BJ (cell line): ENCODE measurements around the gene FHIP2A. TPM values are rescaled to one million over a fixed set of nuclear protein-coding genes. Genes with fewer than 3 reads are reported as not detected.
"Not testable (repeated sequence)": the region's sequence is repeated elsewhere in the genome, so short reads cannot be mapped to it uniquely, and the experiment has no call there.

ENCODE experiments used
- CTCF ChIA-PET: fragments of 350-600 bp; formaldehyde crosslinking; extraction: SDS; loops from one replicate; lab custom pipeline; 2021; ENCODE audit warnings: antibody characterized with exemption, inconsistent platforms; lab: Yijun Ruan, JAX
- POLR2A ChIA-PET: fragments of 300-600 bp; sonication (Branson Sonifier 250); formaldehyde crosslinking; extraction: SDS; loops from one replicate; lab custom pipeline; 2021; ENCODE audit warnings: antibody characterized with exemption; lab: Charles Lee
- DNase-seq: peaks from one replicate; pipeline ENCODE4 v3.0.0-alpha.2; 2011; ENCODE audit warnings: low read depth
- H3K27me3 ChIP-seq: 2 replicates; pipeline ENCODE4 v1.6.0; 2011; ENCODE audit warnings: low read length; ENCODE audit not compliant: control insufficient read depth, insufficient read depth
- H3K36me3 ChIP-seq: 2 replicates; pipeline ENCODE4 v1.5.1; 2011; ENCODE audit warnings: low read length; ENCODE audit not compliant: control insufficient read depth, insufficient read depth
- H3K4me3 ChIP-seq: 2 replicates; pipeline ENCODE4 v1.5.1; 2011; ENCODE audit warnings: low read depth, mild to moderate bottlenecking, control low read depth, low read length
- CTCF ChIP-seq: IDR thresholded peaks from 2 replicates; pipeline ENCODE4 v1.5.1; 2011; ENCODE audit warnings: low read depth, mild to moderate bottlenecking, control low read depth, inconsistent platforms, low read length, moderate library complexity; ENCODE audit not compliant: insufficient read depth
- polyA plus RNA-seq: library from polyadenylated mRNA; depleted of rRNA; stranded (reverse); fragments of >200 nt; gene quantifications from 2 replicates; pipeline ENCODE4 v1.2.3, GENCODE V29; 2011

Gene FHIP2A
- polyA plus RNA-seq, 1 experiment = 13.4 TPM

DNA sequence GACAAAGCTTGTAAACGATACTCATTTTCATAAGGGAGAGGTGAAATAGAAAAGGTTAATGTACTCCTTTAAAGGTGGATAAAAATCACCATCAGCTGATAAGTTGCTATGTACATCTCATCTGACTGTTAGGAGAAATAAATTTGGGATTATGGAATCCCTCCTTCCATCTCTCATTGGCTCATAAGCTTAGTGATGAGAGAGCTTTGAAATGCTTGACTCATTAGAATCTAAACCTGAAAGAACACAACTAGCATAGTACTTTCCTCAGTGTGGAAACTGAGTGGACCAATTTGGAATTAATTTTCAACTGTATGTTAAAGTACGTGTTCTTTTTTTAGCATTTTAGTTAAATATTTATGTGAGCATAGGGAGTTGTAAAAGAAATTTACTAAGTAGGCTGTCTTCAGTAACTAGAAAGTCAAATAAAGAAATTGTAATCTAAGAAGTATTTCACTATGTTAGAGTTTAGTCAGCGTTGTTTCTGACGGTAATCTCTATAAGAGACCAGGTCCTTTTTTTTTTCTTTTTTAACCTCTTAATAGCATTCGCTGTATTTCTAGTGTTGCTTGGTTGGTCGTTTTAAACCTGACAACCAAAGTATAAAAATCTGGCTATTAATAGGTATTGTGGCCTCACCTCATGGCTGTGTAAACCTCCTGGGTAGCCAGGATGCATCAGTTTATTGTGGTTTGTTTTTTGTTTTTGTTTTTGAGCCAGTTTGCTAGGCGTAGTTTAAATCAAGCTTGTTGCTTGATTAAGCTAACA lies 34.4 kb downstream of the FHIP2A start:
- Histone ChIP-seq H3K27me3 (no peaks in the 10 kb centered on the region), H3K4me3 (no peak overlapping the region), H3K36me3 (peaks cover 5% of the 10 kb centered on the region)
- no peak for TF ChIP-seq CTCF
- ChIA-PET POLR2A (interaction anchor here (0.7 kb wide), 1 partner anchor 141 kb away, joined by 5 read pairs; no protein-coding TSS in a partner anchor), CTCF (interaction anchor here (1.1 kb wide), 3 partner anchors 11 to 24 kb away, joined by 3 to 4 read pairs (median 3); no protein-coding TSS in a partner anchor)
- DNase-seq = no peak

DNA sequence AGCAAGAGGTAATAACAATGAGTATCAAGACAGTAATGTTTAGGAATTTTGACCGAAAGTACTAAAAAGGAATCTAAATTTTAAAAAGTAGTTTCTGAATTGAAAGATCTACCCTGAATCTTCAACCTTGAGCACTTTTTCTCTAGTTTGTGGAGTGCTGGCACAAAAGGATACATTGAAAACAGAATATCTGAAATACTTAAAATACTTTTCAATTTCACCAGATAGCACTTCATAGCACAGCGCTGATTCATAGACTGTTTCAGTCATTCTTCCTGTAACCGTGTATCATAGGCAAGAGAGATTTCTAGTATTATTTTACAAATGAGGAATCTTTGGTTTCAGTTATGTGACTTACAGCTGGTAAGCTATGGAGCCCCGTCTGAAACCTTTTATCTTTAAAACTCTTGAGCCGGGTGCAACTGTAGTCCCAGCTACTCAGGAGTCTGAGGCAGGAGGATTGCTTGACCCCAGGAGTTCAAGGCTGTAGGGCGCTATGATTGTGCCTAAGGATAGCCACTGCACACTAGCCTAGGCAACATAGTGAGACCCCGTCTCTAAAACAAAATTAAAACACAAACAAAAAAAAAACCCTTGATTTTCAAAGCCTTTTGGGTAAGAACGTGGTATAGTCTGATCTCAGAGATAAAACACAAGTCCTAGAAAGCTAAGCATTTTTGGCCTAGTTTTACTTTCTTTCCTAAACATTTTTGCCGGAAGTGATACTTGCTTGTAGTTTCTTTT lies 35.1 kb downstream of the FHIP2A start:
- Histone ChIP-seq H3K4me3 (no peak overlapping the region), H3K27me3 (no peaks in the 10 kb centered on the region), H3K36me3 (peaks cover 5% of the 10 kb centered on the region)
- POLR2A ChIA-PET = no interaction called here
- DNase-seq = peak; percentile 68
- CTCF ChIA-PET = no interaction called here
- no peak for TF ChIP-seq CTCF

GRCh38 chr10:114857288-114857565 lies 35.6 kb downstream of the FHIP2A start:
- H3K4me3 ChIP-seq, H3K36me3 ChIP-seq, DNase-seq, CTCF ChIA-PET, POLR2A ChIA-PET, H3K27me3 ChIP-seq: not testable (repeated sequence)

DNA sequence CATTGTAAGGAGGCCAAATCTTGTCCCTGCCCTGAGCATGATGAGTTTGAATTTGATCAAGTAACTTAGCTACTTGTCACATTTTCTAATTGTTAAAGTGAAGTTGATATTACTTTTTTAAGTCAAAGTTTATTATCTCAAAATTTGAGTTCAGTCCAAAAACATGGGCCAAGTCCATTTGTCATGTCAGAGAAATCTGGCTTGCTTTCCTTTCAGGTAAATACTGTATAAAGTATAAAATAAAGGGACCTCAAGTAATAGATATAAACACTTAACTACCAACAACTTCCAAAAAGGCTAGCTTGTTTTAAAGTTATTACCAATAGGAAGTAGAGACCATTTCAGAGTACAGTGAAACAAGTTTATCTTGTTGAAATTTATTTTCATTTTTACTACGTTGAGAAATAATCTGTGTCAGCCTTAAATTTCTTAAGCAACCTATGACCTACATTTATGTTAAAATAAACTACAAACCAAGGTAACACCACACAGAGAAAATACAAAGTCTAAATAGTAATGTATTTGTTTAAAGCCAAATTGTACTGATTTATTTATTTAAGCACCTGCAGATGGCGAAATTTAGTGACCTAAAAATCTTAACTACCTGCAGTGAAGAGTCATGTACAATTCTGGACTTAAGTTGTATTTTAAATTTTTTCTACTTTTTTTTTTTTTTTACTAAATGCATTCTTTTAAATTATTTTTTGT lies 36.5 kb downstream of the FHIP2A start:
- POLR2A ChIA-PET = no interaction called here
- no peak for TF ChIP-seq CTCF

DNA sequence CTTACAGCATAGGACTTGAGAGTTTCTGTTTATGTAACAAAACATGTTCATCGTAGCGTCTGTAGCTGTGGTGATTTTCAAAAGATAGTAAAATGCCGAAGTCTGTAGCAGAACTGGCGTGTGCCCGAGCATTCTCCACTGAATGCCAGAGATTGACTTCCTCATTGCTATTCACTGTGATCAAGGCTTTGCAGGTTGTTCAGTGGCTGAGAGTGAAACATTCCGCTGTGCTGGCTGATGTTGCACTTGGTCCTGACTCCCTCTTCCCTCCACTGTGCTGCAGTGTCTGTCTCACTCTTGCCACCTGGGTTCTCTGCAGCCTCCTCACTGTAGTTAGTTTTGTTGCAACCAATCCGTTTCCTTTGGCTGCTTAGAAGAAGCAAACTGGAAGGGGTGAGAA lies 37.6 kb downstream of the FHIP2A start:
- no peak for DNase-seq
- no peak overlapping the region for H3K4me3 ChIP-seq
- H3K27me3 ChIP-seq = no peaks in the 10 kb centered on the region
- peaks cover 5% of the 10 kb centered on the region for H3K36me3 ChIP-seq
- CTCF ChIA-PET = no interaction called here
- POLR2A ChIA-PET = no interaction called here
- no peak for TF ChIP-seq CTCF

More for the DNA sequence above, 36.5 kb downstream of the FHIP2A start:
- CTCF ChIA-PET = interaction anchor here (0.6 kb wide), 1 partner anchor 36 kb away, joined by 3 read pairs; the partner anchor contains the start of gene FHIP2A
- Histone ChIP-seq H3K4me3 (no peak overlapping the region), H3K27me3 (no peaks in the 10 kb centered on the region), H3K36me3 (peaks cover 5% of the 10 kb centered on the region)
- DNase-seq = no peak
